K562 (cell line): ENCODE measurements around the gene SLC41A3. TPM values are rescaled to one million over a fixed set of nuclear protein-coding genes. Genes with fewer than 3 reads are reported as not detected.

ENCODE experiments used
- ATAC-seq: fragments of 200-7000 bp; cut with Tn5 transposase; 3 replicates; pipeline ENCODE4 v1.9.1; 2020; ENCODE audit warnings: moderate library complexity
- BruUV-seq: library from RNA; stranded (reverse); fragments of 400-500 nt; replicated peaks from 2 replicates; lab custom pipeline; 2021; lab: Mats Ljungman, UMichigan
- CTCF ChIA-PET: fragments of 300-600 bp; formaldehyde crosslinking; extraction: SDS; loops from one replicate; lab custom pipeline; 2021; ENCODE audit warnings: low intra/inter-chr PET ratio; lab: Yijun Ruan, JAX
- POLR2A ChIA-PET: fragments of 300-600, 350-650 bp; sonication (Branson Sonifier 250); formaldehyde crosslinking; extraction: SDS; loops from one replicate; lab custom pipeline; 2021; ENCODE audit warnings: antibody characterized with exemption, inconsistent platforms; lab: Yijun Ruan, JAX
- DNase-seq, 4 experiments: peaks; one replicate each; pipeline versions ENCODE4 v3.0.0 to v3.0.0-alpha.2; 2011 to 2018; ENCODE audit warnings: low spot score in 3 of 4, mixed read lengths in 3 of 4; ENCODE audit errors: extremely low read depth in 1 of 4
- FAIRE-seq: peaks from 2 replicates; lab custom pipeline; 2011; peaks lifted over from hg19 to GRCh38; lab: Jason Lieb, UNC
- H2AFZ ChIP-seq: 2 replicates; pipeline ENCODE4 v1.6.0; 2011; ENCODE audit warnings: low read depth, low read length, control low read depth, inconsistent platforms
- H3K27ac ChIP-seq: fragments of 200-600 bp; 3 replicates; pipeline ENCODE4 v1.8.0; 2011; ENCODE audit warnings: low read depth, mild to moderate bottlenecking, control low read depth, inconsistent platforms, low read length, moderate library complexity, mixed read lengths; ENCODE audit errors: extremely low read depth
- H3K27me3 ChIP-seq, 2 experiments: fragments of 300-600 bp in 1 of 2; 2 replicates in 1 of 2; 3 replicates in 1 of 2; pipeline versions ENCODE4 v1.6.0 to v1.8.0; 2011; ENCODE audit warnings: inconsistent platforms in 2 of 2, low read length in 2 of 2, mild to moderate bottlenecking in 1 of 2, mixed read lengths in 1 of 2, moderate library complexity in 1 of 2; ENCODE audit not compliant: control insufficient read depth in 2 of 2, insufficient read depth in 2 of 2
- H3K36me3 ChIP-seq: fragments of 300-600 bp; 3 replicates; pipeline ENCODE4 v1.8.0; 2011; ENCODE audit warnings: mild to moderate bottlenecking, low read length, inconsistent platforms; ENCODE audit not compliant: control insufficient read depth, insufficient read depth
- H3K4me1 ChIP-seq, 2 experiments: fragments of 200-600 bp in 1 of 2; replicated peaks in 1 of 2; 2 replicates in 1 of 2; 3 replicates in 1 of 2; pipeline versions ENCODE4 v1.5.1 to v1.8.0; 2011; ENCODE audit warnings: inconsistent platforms in 2 of 2, low read length in 2 of 2, mild to moderate bottlenecking in 1 of 2, mixed read lengths in 1 of 2, moderate library complexity in 1 of 2; ENCODE audit not compliant: control insufficient read depth in 2 of 2, insufficient read depth in 2 of 2
- H3K4me2 ChIP-seq: 2 replicates; pipeline ENCODE4 v1.6.1; 2011; ENCODE audit warnings: low read length, control low read depth, inconsistent platforms, mixed read lengths; ENCODE audit not compliant: insufficient read depth
- H3K4me3 ChIP-seq: fragments of 200-600 bp; sonication (generic), shearing (Covaris generic); 2 replicates; pipeline ENCODE4 v1.5.1; 2016; ENCODE audit warnings: control low read depth, inconsistent platforms
- H3K79me2 ChIP-seq: fragments of 200-600 bp; 3 replicates; pipeline ENCODE4 v1.8.0; 2011; ENCODE audit warnings: low read length, inconsistent platforms; ENCODE audit not compliant: control insufficient read depth, insufficient read depth
- H3K9ac ChIP-seq, 2 experiments: 2 replicates each; pipeline versions ENCODE4 v1.6.0 to v1.6.1; 2011; ENCODE audit warnings: low read depth in 2 of 2, low read length in 2 of 2, control low read depth in 1 of 2, inconsistent platforms in 1 of 2, mild to moderate bottlenecking in 1 of 2, mixed read lengths in 1 of 2; ENCODE audit not compliant: insufficient read depth in 1 of 2
- H3K9me1 ChIP-seq: one replicate; pipeline ENCODE4 v1.6.0; 2011; ENCODE audit warnings: inconsistent platforms, mild to moderate bottlenecking, low read length, moderate library complexity; ENCODE audit not compliant: control insufficient read depth, insufficient read depth
- H3K9me3 ChIP-seq: replicated peaks from 2 replicates; pipeline ENCODE4 v1.5.1; 2011; ENCODE audit warnings: low read depth, low read length, inconsistent platforms; ENCODE audit not compliant: control insufficient read depth, insufficient read depth
- H4K20me1 ChIP-seq: replicated peaks from 2 replicates; pipeline ENCODE4 v1.6.1; 2011; ENCODE audit warnings: low read length, inconsistent platforms, mixed read lengths; ENCODE audit not compliant: control insufficient read depth, insufficient read depth
- FIP1L1 ChIP-seq: fragments of 200-400 bp; formaldehyde crosslinking; IDR thresholded peaks from 2 replicates; pipeline ENCODE4 v1.6.1; 2018; ENCODE audit warnings: mild to moderate bottlenecking, low read depth, low read length; ENCODE audit not compliant: poor library complexity, severe bottlenecking
- FOXJ2 ChIP-seq: fragments of 200-800 bp; sonication (Bioruptor generic); IDR thresholded peaks from 2 replicates; pipeline ENCODE4 v1.6.1; 2016; ENCODE audit warnings: missing genetic modification characterization, missing compliant biosample characterization
- FOXO4 ChIP-seq: fragments of 450-650 bp; formaldehyde crosslinking; IDR thresholded peaks from 2 replicates; pipeline ENCODE4 v1.4.0; 2020; ENCODE audit warnings: mild to moderate bottlenecking, moderate library complexity
- NCOR1 ChIP-seq: fragments of 450-650 bp; IDR thresholded peaks from 2 replicates; pipeline ENCODE4 v1.6.1; 2016; ENCODE audit warnings: mild to moderate bottlenecking, moderate library complexity
- SRSF7 ChIP-seq: fragments of 200-400 bp; formaldehyde crosslinking; optimal IDR thresholded peaks from 2 replicates; pipeline ENCODE3; 2017; ENCODE audit warnings: mild to moderate bottlenecking, low read depth, low read length
- TAL1 ChIP-seq: fragments of 450-650 bp; IDR thresholded peaks from 2 replicates; pipeline ENCODE4 v1.6.1; 2016; ENCODE audit warnings: mild to moderate bottlenecking
- WGBS: fragments of 100-300 bp; shearing (Covaris generic); methylation state at CpG from one replicate; pipeline ENCODE4 v1.1.6; 2016; ENCODE audit warnings: low coverage, mixed read lengths; ENCODE audit not compliant: insufficient coverage; ENCODE audit errors: missing lambda C conversion rate; 5-methylcytosine and 5-hydroxymethylcytosine counted together
- in situ Hi-C: fragments of 300-500 bp; cut with MboI; formaldehyde crosslinking; loops from 4 replicates; pipeline ENCODE4 v1.15.0; 2018; ENCODE audit warnings: inconsistent platforms, mixed read lengths
- intact Hi-C: fragments of 100-400 bp; cut with micrococcal nuclease; formaldehyde crosslinking; loops from 2 replicates; pipeline ENCODE4 v1.14.2; 2022
- polyA plus RNA-seq, 8 experiments: library from polyadenylated mRNA; depleted of rRNA in 4 of 8; stranded (reverse) in 5 of 8; unstranded in 3 of 8; fragments of >200 nt; fragmentation: Nextera tagmentation in 2 of 8; fragmentation: Illumina TruSeq in 1 of 8; extraction: Ambion mirVana in 2 of 8; extraction: Trizol in 1 of 8; gene quantifications; 2 replicates each; pipeline versions ENCODE4 v1.2.1 to v1.2.3, GENCODE V29; 2011 to 2014; ENCODE audit warnings: inconsistent platforms in 1 of 8, missing spikeins in 1 of 8
- total RNA-seq, 7 experiments: library from RNA; depleted of rRNA in 6 of 7; stranded (reverse); fragments of >200 nt in 6 of 7; fragmentation: Illumina TruSeq in 2 of 7; extraction: Trizol in 2 of 7; gene quantifications; 2 replicates each; pipeline versions ENCODE4 v1.2.1 to v1.2.3, GENCODE V29; 2011 to 2021; ENCODE audit warnings: low replicate concordance in 1 of 7
- TF ChIP-seq, protein P1 (sequence below): fragments of 450-650 bp; IDR thresholded peaks from 2 replicates; pipeline ENCODE4 v1.6.1; 2017; ENCODE audit warnings: antibody characterized with exemption, mild to moderate bottlenecking
- TF ChIP-seq, protein P2 (sequence below): fragments of 450-650 bp; IDR thresholded peaks from 2 replicates; pipeline ENCODE4 v1.6.1; 2016; ENCODE audit warnings: low read depth, mild to moderate bottlenecking, moderate library complexity

The SLC41A3 gene
- total and polyA plus RNA-seq, 9 of the 15 experiments (the other 6 are each of a cell fraction or from before 2014, with no cell fraction given), result 4.1 to 20.7 (median 11.2) TPM

- H3K4me2 ChIP-seq, result no peak overlapping the region
- no peak for TF ChIP-seq TAL1
- no peak for TF ChIP-seq FOXO4 (CRISPR knock-in tag)
- no peak for TF ChIP-seq SRSF7
- TF ChIP-seq, protein P1, sequence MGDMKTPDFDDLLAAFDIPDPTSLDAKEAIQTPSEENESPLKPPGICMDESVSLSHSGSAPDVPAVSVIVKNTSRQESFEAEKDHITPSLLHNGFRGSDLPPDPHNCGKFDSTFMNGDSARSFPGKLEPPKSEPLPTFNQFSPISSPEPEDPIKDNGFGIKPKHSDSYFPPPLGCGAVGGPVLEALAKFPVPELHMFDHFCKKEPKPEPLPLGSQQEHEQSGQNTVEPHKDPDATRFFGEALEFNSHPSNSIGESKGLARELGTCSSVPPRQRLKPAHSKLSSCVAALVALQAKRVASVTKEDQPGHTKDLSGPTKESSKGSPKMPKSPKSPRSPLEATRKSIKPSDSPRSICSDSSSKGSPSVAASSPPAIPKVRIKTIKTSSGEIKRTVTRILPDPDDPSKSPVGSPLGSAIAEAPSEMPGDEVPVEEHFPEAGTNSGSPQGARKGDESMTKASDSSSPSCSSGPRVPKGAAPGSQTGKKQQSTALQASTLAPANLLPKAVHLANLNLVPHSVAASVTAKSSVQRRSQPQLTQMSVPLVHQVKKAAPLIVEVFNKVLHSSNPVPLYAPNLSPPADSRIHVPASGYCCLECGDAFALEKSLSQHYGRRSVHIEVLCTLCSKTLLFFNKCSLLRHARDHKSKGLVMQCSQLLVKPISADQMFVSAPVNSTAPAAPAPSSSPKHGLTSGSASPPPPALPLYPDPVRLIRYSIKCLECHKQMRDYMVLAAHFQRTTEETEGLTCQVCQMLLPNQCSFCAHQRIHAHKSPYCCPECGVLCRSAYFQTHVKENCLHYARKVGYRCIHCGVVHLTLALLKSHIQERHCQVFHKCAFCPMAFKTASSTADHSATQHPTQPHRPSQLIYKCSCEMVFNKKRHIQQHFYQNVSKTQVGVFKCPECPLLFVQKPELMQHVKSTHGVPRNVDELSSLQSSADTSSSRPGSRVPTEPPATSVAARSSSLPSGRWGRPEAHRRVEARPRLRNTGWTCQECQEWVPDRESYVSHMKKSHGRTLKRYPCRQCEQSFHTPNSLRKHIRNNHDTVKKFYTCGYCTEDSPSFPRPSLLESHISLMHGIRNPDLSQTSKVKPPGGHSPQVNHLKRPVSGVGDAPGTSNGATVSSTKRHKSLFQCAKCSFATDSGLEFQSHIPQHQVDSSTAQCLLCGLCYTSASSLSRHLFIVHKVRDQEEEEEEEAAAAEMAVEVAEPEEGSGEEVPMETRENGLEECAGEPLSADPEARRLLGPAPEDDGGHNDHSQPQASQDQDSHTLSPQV, result no peak
- TF ChIP-seq FIP1L1, result no peak
- TF ChIP-seq, protein P2, sequence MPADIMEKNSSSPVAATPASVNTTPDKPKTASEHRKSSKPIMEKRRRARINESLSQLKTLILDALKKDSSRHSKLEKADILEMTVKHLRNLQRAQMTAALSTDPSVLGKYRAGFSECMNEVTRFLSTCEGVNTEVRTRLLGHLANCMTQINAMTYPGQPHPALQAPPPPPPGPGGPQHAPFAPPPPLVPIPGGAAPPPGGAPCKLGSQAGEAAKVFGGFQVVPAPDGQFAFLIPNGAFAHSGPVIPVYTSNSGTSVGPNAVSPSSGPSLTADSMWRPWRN, result no peak
- TF ChIP-seq NCOR1, result no peak
- TF ChIP-seq FOXJ2 (tag), result no peak
- DNase-seq, result no peak
- no peaks in the 10 kb centered on the region for H3K9me3 ChIP-seq
- 0 out of 2 replicates have a peak, but pooled peaks cover 3% of the 10 kb centered on the region for H4K20me1 ChIP-seq
- ChIA-PET CTCF (no interaction called here), POLR2A (no interaction called here)
- no peak overlapping the region for H3K27ac ChIP-seq
- H3K36me3 ChIP-seq, result no peaks in the 10 kb centered on the region
- no peak overlapping the region for H2AFZ ChIP-seq
- H3K9me1 ChIP-seq, result no peaks in the 10 kb centered on the region
- H3K4me3 ChIP-seq, result no peak overlapping the region
- no peaks in the 10 kb centered on the region for H3K79me2 ChIP-seq
- in situ Hi-C loops, result no loop called here
- no peak for ATAC-seq
- H3K27me3 ChIP-seq, result peaks cover 2 to 73% of the 10 kb centered on the region in 2 experiments; a peak in 4 of 5 replicates
- no peak overlapping the region for H3K9ac ChIP-seq
- peaks cover 0 to 3% of the 10 kb centered on the region in 2 experiments; a peak in 1 of 5 replicates for H3K4me1 ChIP-seq
- 3% methylated on average over 13 of the region's 21 CpGs for WGBS
- intact Hi-C loops, result no loop called here
- BruUV-seq, result no TSS peak
- FAIRE-seq, result no peak
Observed at GRCh38 chr3:126106336-126107202, 22.6 kb upstream of the SLC41A3 start.
